AG10803 (cell line): ENCODE data around the gene CD2AP.

Experiments
- DNase-seq: peaks from one replicate; pipeline ENCODE4 v3.0.0; 2010; ENCODE audit warnings: low read depth
- H3K4me3 ChIP-seq: 2 replicates; pipeline ENCODE4 v1.5.1; 2011; ENCODE audit warnings: mild to moderate bottlenecking, low read length, control low read depth
- CTCF ChIP-seq: conservative IDR thresholded peaks from 2 replicates; pipeline ENCODE4 v1.5.1; 2011; ENCODE audit warnings: mild to moderate bottlenecking, low read length, control low read depth, inconsistent platforms

CD2AP gene

GRCh38 chr6:47653706-47654105 is 176.1 kb downstream of the CD2AP start:
- TF ChIP-seq CTCF = no peak
- no peak for DNase-seq
- H3K4me3 ChIP-seq = no peak overlapping the region

GRCh38 chr6:47654255-47654654 is 176.7 kb downstream of the CD2AP start:
- TF ChIP-seq CTCF = no peak
- no peak for DNase-seq
- no peak overlapping the region for H3K4me3 ChIP-seq

GRCh38 chr6:47655719-47656595 is 178.4 kb downstream of the CD2AP start:
- DNase-seq = no peak
- H3K4me3 ChIP-seq = no peak overlapping the region
- no peak for TF ChIP-seq CTCF

- H3K4me3 ChIP-seq = no peak overlapping the region
- TF ChIP-seq CTCF = no peak
- DNase-seq = no peak
These were observed 184.4 kb downstream of the CD2AP start for GRCh38 chr6:47661960-47662359.

GRCh38 chr6:47663462-47664216 is 186.1 kb downstream of the CD2AP start:
- TF ChIP-seq CTCF = no peak
- H3K4me3 ChIP-seq = no peak overlapping the region
- DNase-seq = no peak

GRCh38 chr6:47665112-47665511 is 187.5 kb downstream of the CD2AP start:
- TF ChIP-seq CTCF = no peak
- DNase-seq = no peak
- no peak overlapping the region for H3K4me3 ChIP-seq
